K562 (cell line): Measurements from ENCODE around the gene MYOCD.

Experiments
- ATF3 ChIP-seq, 2 experiments: fragments of 450-650 bp in 1 of 2; sonication (generic) in 1 of 2; formaldehyde crosslinking in 1 of 2; IDR thresholded peaks in 1 of 2; conservative IDR thresholded peaks in 1 of 2; 2 replicates each; pipeline versions ENCODE4 v1.6.1 to v1.8.1; 2016 to 2023; ENCODE audit warnings: mild to moderate bottlenecking in 2 of 2, moderate library complexity in 2 of 2, inconsistent platforms in 1 of 2, missing genetic modification reagents in 1 of 2
- CTCF ChIP-seq, 3 experiments: IDR thresholded peaks in 2 of 3; conservative IDR thresholded peaks in 1 of 3; 2 replicates each; pipeline ENCODE4 v1.5.1; 2011 to 2012; ENCODE audit warnings: low read length in 3 of 3, mild to moderate bottlenecking in 3 of 3, control low read depth in 2 of 3, improper control_type of control experiment in 1 of 3, inconsistent platforms in 1 of 3, low read depth in 1 of 3, mixed read lengths in 1 of 3, moderate library complexity in 1 of 3; ENCODE audit not compliant: insufficient read depth in 2 of 3
- KDM5B ChIP-seq: fragments of 200-600 bp; sonication (generic); IDR thresholded peaks from 2 replicates; pipeline ENCODE4 v1.6.1; 2012; ENCODE audit warnings: low read depth, mild to moderate bottlenecking, moderate library complexity, low read length, control low read depth, inconsistent platforms; ENCODE audit not compliant: insufficient replicate concordance
- REST ChIP-seq, 2 experiments: fragments of 450-650 bp; formaldehyde crosslinking in 1 of 2; IDR thresholded peaks; 2 replicates each; pipeline versions ENCODE4 v1.4.0 to v1.6.1; 2014 to 2020; ENCODE audit warnings: mild to moderate bottlenecking in 2 of 2, borderline replicate concordance in 1 of 2, low read depth in 1 of 2
- SIN3B ChIP-seq: fragments of 450-650 bp; IDR thresholded peaks from 2 replicates; pipeline ENCODE4 v1.6.1; 2017; ENCODE audit warnings: low read depth, mild to moderate bottlenecking, moderate library complexity
- ZHX1 ChIP-seq: fragments of 150-350 bp; conservative IDR thresholded peaks from 2 replicates; pipeline ENCODE4 v1.6.1; 2014; ENCODE audit warnings: low read length

GRCh38 chr17:12814718-12815117, 149.0 kb downstream of the MYOCD start:
- TF ChIP-seq ZHX1 (no peak), REST (IDR thresholded peaks at IDR 0.05; ENCODE audit: borderline replicate concordance) (no peak), REST (CRISPR knock-in tag; IDR thresholded peaks at IDR 0.05; ENCODE audit: low read depth) (no peak), KDM5B (no peak), ATF3 (IDR thresholded peaks at IDR 0.05) (no peak), ATF3 (CRISPR knock-in tag; conservative IDR thresholded peaks at IDR 0.05) (no peak), CTCF (IDR thresholded peaks at IDR 0.05 in 2 of 3, conservative IDR thresholded peaks at IDR 0.05 in 1 of 3; ENCODE audit: insufficient read depth in 2 of 3, low read depth in 1 of 3, low read length in 3 of 3) (no peak), SIN3B (no peak)
